GM12878 (cell line): ENCODE data around the gene NOP10. TPM values are rescaled to one million over a fixed set of nuclear protein-coding genes. Genes with fewer than 3 reads are reported as not detected.

Experiments used
- ASH2L ChIP-seq: fragments of 300-600, 200-600 bp; sonication (generic); IDR thresholded peaks from 2 replicates; pipeline ENCODE4 v1.6.1; 2017; ENCODE audit warnings: low read depth, mild to moderate bottlenecking, borderline replicate concordance
- BCL3 ChIP-seq: IDR thresholded peaks from 2 replicates; pipeline ENCODE4 v1.6.1; 2011; ENCODE audit warnings: borderline replicate concordance, low read depth, mild to moderate bottlenecking, moderate library complexity, low read length; ENCODE audit not compliant: insufficient read depth, poor library complexity, severe bottlenecking
- CTCF ChIP-seq, 3 experiments: IDR thresholded peaks in 2 of 3; conservative IDR thresholded peaks in 1 of 3; 2 replicates each; pipeline ENCODE4 v1.5.1; 2011; ENCODE audit warnings: low read depth in 3 of 3, low read length in 3 of 3, mild to moderate bottlenecking in 3 of 3, control low read depth in 2 of 3, moderate library complexity in 2 of 3, inconsistent platforms in 1 of 3, mixed read lengths in 1 of 3; ENCODE audit not compliant: control insufficient read depth in 2 of 3, insufficient read depth in 1 of 3; ENCODE audit errors: extremely low read depth in 1 of 3
- EP300 ChIP-seq, 2 experiments: fragments of 150-350 bp in 1 of 2; IDR thresholded peaks; 2 replicates each; pipeline ENCODE4 v1.6.1; 2011 to 2012; ENCODE audit warnings: low read depth in 2 of 2, low read length in 2 of 2, borderline replicate concordance in 1 of 2, improper control_type of control experiment in 1 of 2, inconsistent platforms in 1 of 2; ENCODE audit not compliant: control insufficient read depth in 1 of 2
- FOXK2 ChIP-seq: fragments of 450-650 bp; IDR thresholded peaks from 2 replicates; pipeline ENCODE4 v1.6.1; 2017; ENCODE audit warnings: mild to moderate bottlenecking, moderate library complexity
- HDAC2 ChIP-seq: fragments of 200-600 bp; sonication (generic); IDR thresholded peaks from 2 replicates; pipeline ENCODE4 v1.6.1; 2017
- JUND ChIP-seq: IDR thresholded peaks from 2 replicates; pipeline ENCODE4 v1.6.1; 2012; ENCODE audit warnings: low read depth, mild to moderate bottlenecking, low read length, improper control_type of control experiment, moderate library complexity
- KLF5 ChIP-seq: fragments of 450-650 bp; IDR thresholded peaks from 2 replicates; pipeline ENCODE4 v1.6.1; 2014; ENCODE audit warnings: mild to moderate bottlenecking; ENCODE audit not compliant: partially characterized antibody
- MYC ChIP-seq: IDR thresholded peaks from 2 replicates; pipeline ENCODE4 v1.6.1; 2011; ENCODE audit warnings: mild to moderate bottlenecking, low read length, moderate library complexity, inconsistent platforms; ENCODE audit not compliant: insufficient read depth, insufficient replicate concordance, insufficient read length, severe bottlenecking
- NFIC ChIP-seq: IDR thresholded peaks from 2 replicates; pipeline ENCODE4 v1.6.1; 2012; ENCODE audit warnings: low read depth, mild to moderate bottlenecking, inconsistent platforms, low read length, moderate library complexity
- NFXL1 ChIP-seq: fragments of 450-650 bp; IDR thresholded peaks from 2 replicates; pipeline ENCODE4 v1.6.1; 2017; ENCODE audit warnings: antibody characterized with exemption, mild to moderate bottlenecking, borderline replicate concordance
- NR2F1 ChIP-seq: fragments of 450-650 bp; conservative IDR thresholded peaks from 2 replicates; pipeline ENCODE4 v1.6.1; 2017; ENCODE audit warnings: mild to moderate bottlenecking
- POLR2AphosphoS5 ChIP-seq: IDR thresholded peaks from 2 replicates; pipeline ENCODE4 v1.6.1; 2011; ENCODE audit warnings: mild to moderate bottlenecking, low read length, inconsistent platforms
- RBBP5 ChIP-seq: fragments of 200-600 bp; sonication (generic); conservative IDR thresholded peaks from 2 replicates; pipeline ENCODE4 v1.6.1; 2016
- SMAD1 ChIP-seq: fragments of 450-650 bp; IDR thresholded peaks from 2 replicates; pipeline ENCODE4 v1.6.1; 2018; ENCODE audit warnings: mild to moderate bottlenecking, low read depth; ENCODE audit not compliant: partially characterized antibody
- SMARCA5 ChIP-seq: fragments of 450-650 bp; IDR thresholded peaks from 2 replicates; pipeline ENCODE4 v1.6.1; 2017; ENCODE audit warnings: mild to moderate bottlenecking
- USF2 ChIP-seq: IDR thresholded peaks from 2 replicates; pipeline ENCODE4 v1.6.1; 2011; ENCODE audit warnings: low read depth, low read length, improper control_type of control experiment, borderline replicate concordance
- ZBED1 ChIP-seq: IDR thresholded peaks from 2 replicates; pipeline ENCODE4 v1.6.1; 2016; ENCODE audit warnings: borderline replicate concordance
- ZNF687 ChIP-seq: fragments of 450-650 bp; IDR thresholded peaks from 2 replicates; pipeline ENCODE4 v1.6.1; 2017; ENCODE audit warnings: mild to moderate bottlenecking, moderate library complexity
- ZZZ3 ChIP-seq: IDR thresholded peaks from 2 replicates; pipeline ENCODE4 v1.6.1; 2011; ENCODE audit warnings: low read depth; ENCODE audit not compliant: control insufficient read depth, insufficient read length
- polyA plus RNA-seq, 11 experiments: library from polyadenylated mRNA; depleted of rRNA in 4 of 11; unstranded in 6 of 11; stranded (reverse) in 5 of 11; fragments of >200 nt; fragmentation: Nextera tagmentation in 4 of 11; fragmentation: Illumina TruSeq in 1 of 11; extraction: Ambion mirVana in 4 of 11; extraction: Trizol in 1 of 11; gene quantifications; 1 replicate in 1 of 11; 2 replicates in 10 of 11; pipeline versions ENCODE4 v1.2.1 to v1.2.3, GENCODE V29; 2011 to 2016; ENCODE audit warnings: inconsistent platforms in 2 of 11, missing spikeins in 2 of 11, low read depth in 1 of 11
- total RNA-seq, 4 experiments: library from RNA; depleted of rRNA in 3 of 4; stranded (reverse); fragments of >200 nt in 3 of 4; fragmentation: Illumina TruSeq in 1 of 4; extraction: Trizol in 1 of 4; gene quantifications; 2 replicates each; pipeline versions ENCODE4 v1.2.1 to v1.2.3, GENCODE V29; 2013 to 2021

The NOP10 gene
- total and polyA plus RNA-seq, 10 of the 15 experiments (the other 5 are each of a cell fraction or from before 2014, with no cell fraction given) = 225 to 1,778 (median 537) TPM

- TF ChIP-seq USF2 (no peak), POLR2AphosphoS5 (peak; percentile 72), HDAC2 (no peak), SMAD1 (no peak), ZBED1 (no peak), NR2F1 (peak; percentile 74; the same call in 1 of the 2 replicates), FOXK2 (no peak), MYC (no peak), JUND (no peak), NFIC (no peak), ASH2L (no peak), ZZZ3 (no peak), BCL3 (no peak), KLF5 (no peak), CTCF (IDR thresholded peaks at IDR 0.05 in 2 of 3, conservative IDR thresholded peaks at IDR 0.05 in 1 of 3; ENCODE audit: control insufficient read depth in 2 of 3, extremely low read depth in 1 of 3, insufficient read depth in 1 of 3, low read depth in 3 of 3, low read length in 3 of 3) (no peak), RBBP5 (no peak), SMARCA5 (peak; percentile 83; the same call in 1 of the 2 replicates), ZNF687 (peak; percentile 71), NFXL1 (no peak), EP300 (IDR thresholded peaks at IDR 0.05; ENCODE audit: borderline replicate concordance in 1 of 2, control insufficient read depth in 1 of 2, low read depth in 2 of 2, low read length in 2 of 2) (no peak)
These were observed 5.2 kb downstream of the NOP10 start, which contains the start of gene SLC12A6 (continued) for GRCh38 chr15:34337557-34338306.
